ENCODE measurements around the gene NPHS1. TPM values are rescaled to one million over a fixed set of nuclear protein-coding genes. Genes with fewer than 3 reads are reported as not detected.

The NPHS1 gene
- total and polyA plus RNA-seq, 9 of the 15 experiments (the other 6 are each of a cell fraction or from before 2014, with no cell fraction given) = 0.01 to 0.28 (median 0.14) TPM; not detected in 5

DNA sequence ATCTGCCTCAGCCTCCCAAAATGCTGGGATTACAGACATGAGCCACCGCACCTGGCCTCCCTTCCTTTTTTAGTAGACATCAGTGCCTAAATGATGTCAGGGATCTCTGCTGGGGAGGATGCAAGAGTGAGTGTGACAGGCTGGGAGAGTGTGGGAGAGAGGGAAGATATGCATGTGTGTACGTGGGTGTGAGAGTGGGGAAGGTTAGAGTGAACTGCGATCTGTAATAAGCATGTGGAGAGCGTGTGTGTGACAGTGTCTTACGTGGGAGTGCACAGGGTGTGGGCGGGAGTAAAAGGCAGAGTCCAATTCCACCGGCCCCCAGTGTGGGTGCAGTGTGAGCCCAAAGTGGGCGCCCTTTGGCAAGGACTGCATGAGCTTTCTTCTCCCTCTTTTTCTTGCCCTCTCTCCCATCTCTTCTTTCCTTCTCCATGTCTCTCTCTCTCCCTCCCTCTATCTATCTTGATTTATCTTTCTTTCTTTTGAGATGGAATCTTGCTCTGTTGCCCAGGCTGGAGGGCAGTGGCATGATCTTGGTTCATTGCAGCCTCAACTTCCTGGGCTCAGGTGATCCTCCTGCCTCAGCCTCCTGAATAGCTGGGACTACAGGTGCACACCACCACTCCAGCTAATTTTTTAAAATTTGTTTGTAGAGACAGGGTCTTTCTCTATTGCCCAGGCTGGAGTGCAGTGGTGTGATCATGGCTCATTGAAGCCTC, 893 bp upstream of the NPHS1 start:
- Histone ChIP-seq H3K79me2 (ENCODE audit: control insufficient read depth, insufficient read depth, low read length) (no peaks in the 10 kb centered on the region), H3K4me3 (no peak overlapping the region), H3K27ac (ENCODE audit: extremely low read depth, low read depth, low read length) (no peak overlapping the region), H3K27me3 (ENCODE audit: control insufficient read depth in 2 of 2, insufficient read depth in 2 of 2, low read length in 2 of 2) (peaks cover 27 to 78% of the 10 kb centered on the region in 2 experiments), H3K4me2 (ENCODE audit: insufficient read depth, low read length) (no peak overlapping the region), H3K9me3 (replicated peaks; ENCODE audit: control insufficient read depth, insufficient read depth, low read depth, low read length) (no peaks in the 10 kb centered on the region), H2AFZ (ENCODE audit: low read depth, low read length) (no peak overlapping the region), H3K4me1 (replicated peaks in 1 of 2; ENCODE audit: control insufficient read depth in 2 of 2, insufficient read depth in 2 of 2, low read length in 2 of 2) (peaks cover 8 to 31% of the 10 kb centered on the region in 2 experiments), H3K36me3 (ENCODE audit: control insufficient read depth, insufficient read depth, low read length) (no peaks in the 10 kb centered on the region), H4K20me1 (replicated peaks; ENCODE audit: control insufficient read depth, insufficient read depth, low read length) (peaks cover 20% of the 10 kb centered on the region), H3K9ac (ENCODE audit: insufficient read depth in 1 of 2, low read depth in 2 of 2, low read length in 2 of 2) (no peak overlapping the region), H3K9me1 (ENCODE audit: control insufficient read depth, insufficient read depth, low read length) (peaks cover 1% of the 10 kb centered on the region)
- intact Hi-C loops (cut with micrococcal nuclease) (no loop called here), in situ Hi-C loops (cut with MboI) (no loop called here)
- BruUV-seq (replicated peaks) = no TSS peak
- ChIA-PET CTCF (ENCODE audit: low intra/inter-chr PET ratio) (no interaction called here), POLR2A (interaction anchor here (0.8 kb wide), 1 partner anchor 35 kb away, joined by 3 read pairs; no protein-coding TSS in a partner anchor)
- DNase-seq (ENCODE audit: extremely low read depth in 1 of 4, low spot score in 3 of 4) (no peak), FAIRE-seq (no peak), ATAC-seq (no peak)
- 4% methylated on average over 5 of the region's 8 CpGs for WGBS (ENCODE audit: insufficient coverage, low coverage, missing lambda C conversion rate)
- TF ChIP-seq, protein P1, sequence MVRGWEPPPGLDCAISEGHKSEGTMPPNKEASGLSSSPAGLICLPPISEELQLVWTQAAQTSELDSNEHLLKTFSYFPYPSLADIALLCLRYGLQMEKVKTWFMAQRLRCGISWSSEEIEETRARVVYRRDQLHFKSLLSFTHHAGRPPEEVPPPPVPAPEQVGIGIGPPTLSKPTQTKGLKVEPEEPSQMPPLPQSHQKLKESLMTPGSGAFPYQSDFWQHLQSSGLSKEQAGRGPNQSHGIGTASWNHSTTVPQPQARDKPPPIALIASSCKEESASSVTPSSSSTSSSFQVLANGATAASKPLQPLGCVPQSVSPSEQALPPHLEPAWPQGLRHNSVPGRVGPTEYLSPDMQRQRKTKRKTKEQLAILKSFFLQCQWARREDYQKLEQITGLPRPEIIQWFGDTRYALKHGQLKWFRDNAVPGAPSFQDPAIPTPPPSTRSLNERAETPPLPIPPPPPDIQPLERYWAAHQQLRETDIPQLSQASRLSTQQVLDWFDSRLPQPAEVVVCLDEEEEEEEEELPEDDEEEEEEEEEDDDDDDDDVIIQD (CRISPR knock-in tag; IDR thresholded peaks at IDR 0.05) = no peak
- TF ChIP-seq MYC (IDR thresholded peaks at IDR 0.05; ENCODE audit: low read depth, low read length) = no peak
- no peak for TF ChIP-seq MYC (CRISPR knock-in tag; IDR thresholded peaks at IDR 0.05; ENCODE audit: borderline replicate concordance, low read depth)
- no peak for TF ChIP-seq ZNF175 (CRISPR knock-in tag; IDR thresholded peaks at IDR 0.05; ENCODE audit: low read depth)
- TF ChIP-seq POLR3A (IDR thresholded peaks at IDR 0.05; ENCODE audit: borderline replicate concordance, extremely low read depth, insufficient read depth, insufficient read length) = no peak
- TF ChIP-seq BCOR (IDR thresholded peaks at IDR 0.05) = 0 out of 2 replicates have a peak, but pooled peaks have one; percentile 16
- TF ChIP-seq SETDB1 (IDR thresholded peaks at IDR 0.05; ENCODE audit: low read length) = no peak
- no peak for TF ChIP-seq MAFK (IDR thresholded peaks at IDR 0.05; ENCODE audit: low read length)
- TF ChIP-seq EGR1 (conservative IDR thresholded peaks at IDR 0.05) = peak; percentile 84
- TF ChIP-seq, protein P2, sequence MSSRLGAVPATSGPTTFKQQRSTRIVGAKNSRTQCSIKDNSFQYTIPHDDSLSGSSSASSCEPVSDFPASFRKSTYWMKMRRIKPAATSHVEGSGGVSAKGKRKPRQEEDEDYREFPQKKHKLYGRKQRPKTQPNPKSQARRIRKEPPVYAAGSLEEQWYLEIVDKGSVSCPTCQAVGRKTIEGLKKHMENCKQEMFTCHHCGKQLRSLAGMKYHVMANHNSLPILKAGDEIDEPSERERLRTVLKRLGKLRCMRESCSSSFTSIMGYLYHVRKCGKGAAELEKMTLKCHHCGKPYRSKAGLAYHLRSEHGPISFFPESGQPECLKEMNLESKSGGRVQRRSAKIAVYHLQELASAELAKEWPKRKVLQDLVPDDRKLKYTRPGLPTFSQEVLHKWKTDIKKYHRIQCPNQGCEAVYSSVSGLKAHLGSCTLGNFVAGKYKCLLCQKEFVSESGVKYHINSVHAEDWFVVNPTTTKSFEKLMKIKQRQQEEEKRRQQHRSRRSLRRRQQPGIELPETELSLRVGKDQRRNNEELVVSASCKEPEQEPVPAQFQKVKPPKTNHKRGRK (tag; IDR thresholded peaks at IDR 0.05) = no peak
- TF ChIP-seq, protein P3, sequence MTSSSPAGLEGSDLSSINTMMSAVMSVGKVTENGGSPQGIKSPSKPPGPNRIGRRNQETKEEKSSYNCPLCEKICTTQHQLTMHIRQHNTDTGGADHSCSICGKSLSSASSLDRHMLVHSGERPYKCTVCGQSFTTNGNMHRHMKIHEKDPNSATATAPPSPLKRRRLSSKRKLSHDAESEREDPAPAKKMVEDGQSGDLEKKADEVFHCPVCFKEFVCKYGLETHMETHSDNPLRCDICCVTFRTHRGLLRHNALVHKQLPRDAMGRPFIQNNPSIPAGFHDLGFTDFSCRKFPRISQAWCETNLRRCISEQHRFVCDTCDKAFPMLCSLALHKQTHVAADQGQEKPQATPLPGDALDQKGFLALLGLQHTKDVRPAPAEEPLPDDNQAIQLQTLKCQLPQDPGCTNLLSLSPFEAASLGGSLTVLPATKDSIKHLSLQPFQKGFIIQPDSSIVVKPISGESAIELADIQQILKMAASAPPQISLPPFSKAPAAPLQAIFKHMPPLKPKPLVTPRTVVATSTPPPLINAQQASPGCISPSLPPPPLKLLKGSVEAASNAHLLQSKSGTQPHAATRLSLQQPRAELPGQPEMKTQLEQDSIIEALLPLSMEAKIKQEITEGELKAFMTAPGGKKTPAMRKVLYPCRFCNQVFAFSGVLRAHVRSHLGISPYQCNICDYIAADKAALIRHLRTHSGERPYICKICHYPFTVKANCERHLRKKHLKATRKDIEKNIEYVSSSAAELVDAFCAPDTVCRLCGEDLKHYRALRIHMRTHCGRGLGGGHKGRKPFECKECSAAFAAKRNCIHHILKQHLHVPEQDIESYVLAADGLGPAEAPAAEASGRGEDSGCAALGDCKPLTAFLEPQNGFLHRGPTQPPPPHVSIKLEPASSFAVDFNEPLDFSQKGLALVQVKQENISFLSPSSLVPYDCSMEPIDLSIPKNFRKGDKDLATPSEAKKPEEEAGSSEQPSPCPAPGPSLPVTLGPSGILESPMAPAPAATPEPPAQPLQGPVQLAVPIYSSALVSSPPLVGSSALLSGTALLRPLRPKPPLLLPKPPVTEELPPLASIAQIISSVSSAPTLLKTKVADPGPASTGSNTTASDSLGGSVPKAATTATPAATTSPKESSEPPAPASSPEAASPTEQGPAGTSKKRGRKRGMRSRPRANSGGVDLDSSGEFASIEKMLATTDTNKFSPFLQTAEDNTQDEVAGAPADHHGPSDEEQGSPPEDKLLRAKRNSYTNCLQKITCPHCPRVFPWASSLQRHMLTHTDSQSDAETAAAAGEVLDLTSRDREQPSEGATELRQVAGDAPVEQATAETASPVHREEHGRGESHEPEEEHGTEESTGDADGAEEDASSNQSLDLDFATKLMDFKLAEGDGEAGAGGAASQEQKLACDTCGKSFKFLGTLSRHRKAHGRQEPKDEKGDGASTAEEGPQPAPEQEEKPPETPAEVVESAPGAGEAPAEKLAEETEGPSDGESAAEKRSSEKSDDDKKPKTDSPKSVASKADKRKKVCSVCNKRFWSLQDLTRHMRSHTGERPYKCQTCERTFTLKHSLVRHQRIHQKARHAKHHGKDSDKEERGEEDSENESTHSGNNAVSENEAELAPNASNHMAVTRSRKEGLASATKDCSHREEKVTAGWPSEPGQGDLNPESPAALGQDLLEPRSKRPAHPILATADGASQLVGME (CRISPR knock-in tag; IDR thresholded peaks at IDR 0.05) = no peak
- TF ChIP-seq, protein P4, sequence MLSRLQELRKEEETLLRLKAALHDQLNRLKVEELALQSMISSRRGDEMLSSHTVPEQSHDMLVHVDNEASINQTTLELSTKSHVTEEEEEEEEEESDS (CRISPR knock-in tag; IDR thresholded peaks at IDR 0.05) = no peak
- no peak for TF ChIP-seq FOXA1 (IDR thresholded peaks at IDR 0.05; ENCODE audit: borderline replicate concordance)

Measured in K562 (cell line).